CD4-positive, alpha-beta T cell treated with Interleukin-4 for 4 hours (primary cell): ENCODE measurements around the gene EIF2A.
"Not testable (repeated sequence)": the region's sequence is repeated elsewhere in the genome, so short reads cannot be mapped to it uniquely, and the experiment has no call there.

Experiments
- DNase-seq: peaks from one replicate; pipeline ENCODE4 v3.0.0-alpha.2; 2020

EIF2A gene

GRCh38 chr3:150603153-150603979, 56.8 kb downstream of the EIF2A start, which contains the start of gene SELENOT:
Gene SELENOT, plus strand, starts transcription at chr3:150603321. Its CDS starts 42 bp downstream, at chr3:150603363.
- DNase-seq = peak; percentile 94

GRCh38 chr3:150603980-150604319, 57.4 kb downstream of the EIF2A start:
- no peak for DNase-seq

- DNase-seq = no peak
These were observed 59.5 kb downstream of the EIF2A start for GRCh38 chr3:150605998-150606641.

- DNase-seq = no peak
These were observed 60.9 kb downstream of the EIF2A start for GRCh38 chr3:150607267-150608065.

- no peak for DNase-seq
These were observed 63.4 kb downstream of the EIF2A start for GRCh38 chr3:150609988-150610387.

- no peak for DNase-seq
These were observed 64.2 kb downstream of the EIF2A start for GRCh38 chr3:150610785-150611184.

GRCh38 chr3:150611666-150612065, 65.1 kb downstream of the EIF2A start:
- DNase-seq = no peak

GRCh38 chr3:150612494-150612893, 65.9 kb downstream of the EIF2A start:
- no peak for DNase-seq

- DNase-seq = no peak
These were observed 66.4 kb downstream of the EIF2A start for GRCh38 chr3:150613034-150613433.

GRCh38 chr3:150613709-150614480, 67.3 kb downstream of the EIF2A start:
- peak; percentile 24 for DNase-seq

GRCh38 chr3:150620002-150620689, 73.6 kb downstream of the EIF2A start:
- DNase-seq = no peak

- not testable (repeated sequence) for DNase-seq
These were observed 76.4 kb downstream of the EIF2A start for GRCh38 chr3:150622955-150623354.

GRCh38 chr3:150623945-150624344, 77.4 kb downstream of the EIF2A start:
- no peak for DNase-seq

- no peak for DNase-seq
These were observed 79.8 kb downstream of the EIF2A start for GRCh38 chr3:150626148-150626930.

GRCh38 chr3:150627557-150627956, 81.0 kb downstream of the EIF2A start:
- DNase-seq = no peak

- no peak for DNase-seq
These were observed 85.1 kb downstream of the EIF2A start for GRCh38 chr3:150631515-150632221.

GRCh38 chr3:150635076-150635475, 88.5 kb downstream of the EIF2A start:
- DNase-seq = no peak

GRCh38 chr3:150635526-150635925, 88.9 kb downstream of the EIF2A start:
- peak; percentile 49 for DNase-seq
